Spleen (tissue), 13 donors: ENCODE measurements around the gene ZNF418. TPM values are rescaled to one million over a fixed set of nuclear protein-coding genes. Genes with fewer than 3 reads are reported as not detected.

ENCODE experiments used
- DNase-seq: peaks from one replicate; pipeline ENCODE4 v3.0.0-alpha.2; 2020
- H3K27ac ChIP-seq, 8 donors: fragments of 200-600 bp; sonication (generic) in 7 of 8; 1 replicate in 4 of 8; 2 replicates in 4 of 8; pipeline versions ENCODE4 v1.5.0 to v1.8.0; 2016 to 2021; ENCODE audit warnings: inconsistent platforms in 4 of 8, mild to moderate bottlenecking in 4 of 8, moderate library complexity in 1 of 8
- H3K27me3 ChIP-seq, 7 donors: fragments of 200-600 bp; sonication (generic) in 6 of 7; replicated peaks in 1 of 7; 1 replicate in 4 of 7; 2 replicates in 3 of 7; pipeline versions ENCODE4 v1.5.0 to v1.8.0; 2016 to 2021; ENCODE audit warnings: inconsistent platforms in 3 of 7, mild to moderate bottlenecking in 1 of 7
- H3K36me3 ChIP-seq, 6 donors: fragments of 200-600 bp; sonication (generic) in 5 of 6; 1 replicate in 4 of 6; 2 replicates in 2 of 6; pipeline versions ENCODE4 v1.5.0 to v1.8.0; 2016 to 2021; ENCODE audit warnings: inconsistent platforms in 2 of 6
- H3K4me1 ChIP-seq, 6 donors: fragments of 200-600 bp; sonication (generic) in 5 of 6; 1 replicate in 3 of 6; 2 replicates in 3 of 6; pipeline versions ENCODE4 v1.5.0 to v1.8.0; 2016 to 2021; ENCODE audit warnings: inconsistent platforms in 3 of 6
- H3K4me3 ChIP-seq, 8 donors: fragments of 200-600 bp; sonication (generic) in 7 of 8; 1 replicate in 4 of 8; 2 replicates in 4 of 8; pipeline versions ENCODE4 v1.5.0 to v1.8.0; 2016 to 2021; ENCODE audit warnings: inconsistent platforms in 4 of 8, mild to moderate bottlenecking in 4 of 8, moderate library complexity in 2 of 8
- H3K9me3 ChIP-seq, 8 donors: fragments of 200-600 bp; sonication (generic) in 7 of 8; 1 replicate in 4 of 8; 2 replicates in 4 of 8; pipeline versions ENCODE4 v1.5.0 to v1.8.0; 2016 to 2021; ENCODE audit warnings: inconsistent platforms in 4 of 8
- CTCF ChIP-seq, 11 experiments: fragments of 200-600 bp in 7 of 11; fragments of 450-650 bp in 4 of 11; sonication (generic) in 4 of 11; IDR thresholded peaks in 8 of 11; conservative IDR thresholded peaks in 3 of 11; 1 replicate in 7 of 11; 2 replicates in 4 of 11; pipeline versions ENCODE4 v1.4.0 to v1.8.0; 2016 to 2021; ENCODE audit warnings: antibody characterized with exemption in 11 of 11, inconsistent platforms in 4 of 11, mild to moderate bottlenecking in 1 of 11
- POLR2A ChIP-seq, 3 donors: fragments of 450-650 bp; IDR thresholded peaks; one replicate each; pipeline ENCODE4 v1.5.1; 2017; ENCODE audit warnings: antibody characterized with exemption in 3 of 3, mild to moderate bottlenecking in 1 of 3
- POLR2AphosphoS5 ChIP-seq, 3 donors: sonication (generic); formaldehyde crosslinking; IDR thresholded peaks; one replicate each; pipeline ENCODE4 v1.5.1; 2017; ENCODE audit warnings: antibody characterized with exemption in 3 of 3
- WGBS, 5 donors: extraction: QIAGEN DNeasy Blood & Tissue Kit in 3 of 5; methylation state at CpG; one replicate each; pipeline versions ENCODE4 v1.1.5 to v1.1.7; 2013 to 2018; 5-methylcytosine and 5-hydroxymethylcytosine counted together
- intact Hi-C: fragments of 100-400 bp; cut with DNase I; formaldehyde crosslinking; loops from one replicate; pipeline ENCODE4 v1.15.0; 2023; ENCODE audit warnings: low total_unique reads
- long read RNA-seq, 2 donors: transcript quantifications; one replicate each; lab custom pipeline, GENCODE V29; 2026
- polyA plus RNA-seq, 3 donors: library from polyadenylated mRNA; stranded (reverse); fragments of 200-250 nt; gene quantifications; one replicate each; pipeline ENCODE4 v1.2.1, GENCODE V29; 2013
- total RNA-seq, 7 donors: library from RNA; depleted of rRNA in 3 of 7; stranded (reverse); fragments of >200 nt in 3 of 7; fragmentation: NEBNext Ultra II Directional in 4 of 7; extraction: Animal tissue kit (Norgen Biotek cat#: 25700) in 4 of 7; gene quantifications; one replicate each; pipeline versions ENCODE4 v1.1.0 to v1.2.1, GENCODE V29; 2016 to 2021
- donor health status: healthy with polysubstance abuse.
- donor health status: DM: no; HTN: no; CAD: no; lungs with moderate emphysema.
- donor health status: DM: no; HTN: no; CAD: no.
- donor health status: Bipolar disorder and iron deficiency.
- donor health status: healthy.
- donor health status: DM: no; HTN: no; CAD: no.
- donor health status: DM: yes; HTN: yes; CAD: no.

The ZNF418 gene
- total RNA-seq (10 to 100 TPM in 5 of 7 donors, 1 to 10 TPM in 2; 8.9 to 16.5 (median 10.7) TPM), polyA plus RNA-seq (1 to 10 TPM; 4.7 to 6.7 (median 6.7) TPM)
- long read RNA-seq, donor 1, partial matches to known transcripts = 0 of 2 reads
- long read RNA-seq, donor 1, other reads (novel, unspliced or antisense) = 0 of 2 reads
- long read RNA-seq, donor 2, partial matches to known transcripts = 0 of 1 reads
- long read RNA-seq, donor 2, other reads (novel, unspliced or antisense) = 0 of 1 reads

- Histone ChIP-seq H3K27ac (peak within 1 kb of the TSS; percentile 36 to 83 (median 71)), H3K4me3 (peak within 1 kb of the TSS; percentile 56 to 82 (median 62)), H3K9me3 (peaks cover 0 to 100% (median 96%) of the 10 kb centered on the region in 8 donors), H3K27me3 (no peaks in the 10 kb centered on the region), H3K36me3 (peaks cover 0 to 70% (median 11%) of the 10 kb centered on the region in 6 donors), H3K4me1 (peaks cover 0 to 17% (median 9%) of the 10 kb centered on the region in 6 donors)
- WGBS, 5 donors = 6 to 11% (median 7%) methylated on average over 39 to 54 of the region's 54 CpGs
- intact Hi-C loops = no loop called here
- TF ChIP-seq POLR2AphosphoS5 (IDR thresholded peaks at IDR 0.05) (peak; percentile 45 to 64 (median 62)), POLR2A (IDR thresholded peaks at IDR 0.05) (no peak)
- peak; percentile 77 for DNase-seq
Observed at GRCh38 chr19:57934820-57935665, at the start of gene ZNF418. ZNF418 (minus strand) TSS chr19:57935402; CDS start chr19:57933822, 1,580 bp downstream.

GRCh38 chr19:57978586-57979289 is 43.5 kb upstream of the ZNF418 start:
- Histone ChIP-seq H3K36me3 (peaks cover 36 to 98% (median 66%) of the 10 kb centered on the region in 6 donors), H3K4me3 (no peak overlapping the region), H3K27me3 (no peaks in the 10 kb centered on the region), H3K9me3 (peaks cover 63 to 100% (median 100%) of the 10 kb centered on the region in 8 donors), H3K27ac (no peak overlapping the region), H3K4me1 (no peaks in the 10 kb centered on the region)
- TF ChIP-seq POLR2A (IDR thresholded peaks at IDR 0.05) (no peak), CTCF (IDR thresholded peaks at IDR 0.05 in 8 of 11, conservative IDR thresholded peaks at IDR 0.05 in 3 of 11) (no peak), POLR2AphosphoS5 (IDR thresholded peaks at IDR 0.05) (no peak)
- intact Hi-C loops = no loop called here
- 89 to 97% (median 92%) methylated on average over 3 of the region's 3 CpGs for WGBS, 5 donors
- DNase-seq = no peak

GRCh38 chr19:57974434-57974833 is 39.2 kb upstream of the ZNF418 start, which contains the start of gene C19orf18:
C19orf18 (minus strand) TSS chr19:57974534; CDS start chr19:57974432, 102 bp downstream.
- Histone ChIP-seq H3K36me3 (peaks cover 7 to 70% (median 26%) of the 10 kb centered on the region in 6 donors), H3K4me3 (no peak within 1 kb of the TSS), H3K27me3 (no peaks in the 10 kb centered on the region), H3K27ac (no peak within 1 kb of the TSS), H3K4me1 (no peaks in the 10 kb centered on the region), H3K9me3 (peaks cover 48 to 100% (median 100%) of the 10 kb centered on the region in 8 donors)
- TF ChIP-seq CTCF (IDR thresholded peaks at IDR 0.05 in 8 of 11, conservative IDR thresholded peaks at IDR 0.05 in 3 of 11) (no peak), POLR2AphosphoS5 (IDR thresholded peaks at IDR 0.05) (no peak), POLR2A (IDR thresholded peaks at IDR 0.05) (no peak)
- no peak for DNase-seq
- 89 to 95% (median 94%) methylated on average over 4 of the region's 4 CpGs for WGBS, 5 donors
- intact Hi-C loops = no loop called here

- 76 to 92% (median 88%) methylated on average over 8 of the region's 8 CpGs for WGBS, 5 donors
Observed at GRCh38 chr19:57964761-57965160, 29.6 kb upstream of the ZNF418 start.

More at GRCh38 chr19:57964761-57965160, 29.6 kb upstream of the ZNF418 start:
- H3K4me3 ChIP-seq = no peak overlapping the region
- peaks cover 0 to 51% (median 4%) of the 10 kb centered on the region in 6 donors for H3K36me3 ChIP-seq
- no peaks in the 10 kb centered on the region for H3K27me3 ChIP-seq
- no peaks in the 10 kb centered on the region for H3K4me1 ChIP-seq
- peaks cover 15 to 100% (median 100%) of the 10 kb centered on the region in 8 donors for H3K9me3 ChIP-seq
- intact Hi-C loops = no loop called here
- no peak overlapping the region for H3K27ac ChIP-seq
- no peak for DNase-seq
- TF ChIP-seq POLR2A (IDR thresholded peaks at IDR 0.05) = no peak
- no peak for TF ChIP-seq POLR2AphosphoS5 (IDR thresholded peaks at IDR 0.05)
- TF ChIP-seq CTCF (IDR thresholded peaks at IDR 0.05 in 8 of 11, conservative IDR thresholded peaks at IDR 0.05 in 3 of 11) = no peak
